BE2C (cell line): ENCODE results near the gene CLDN20.

Experiments used
- DNase-seq: peaks from one replicate; pipeline ENCODE4 v3.0.0-alpha.2; 2020
- H3K27me3 ChIP-seq: fragments of 250-450 bp; sonication (Bioruptor Pico); 2 replicates; pipeline ENCODE4 v1.5.1; 2020; ENCODE audit warnings: mild to moderate bottlenecking
- H3K36me3 ChIP-seq: fragments of 250-450 bp; sonication (Bioruptor Pico); 2 replicates; pipeline ENCODE4 v1.5.1; 2020; ENCODE audit warnings: mild to moderate bottlenecking
- H3K4me1 ChIP-seq: fragments of 250-450 bp; sonication (Bioruptor Pico); 2 replicates; pipeline ENCODE4 v1.5.1; 2020
- H3K4me3 ChIP-seq: 2 replicates; pipeline ENCODE4 v1.5.1; 2011; ENCODE audit warnings: low read depth, low read length
- H3K9me3 ChIP-seq: fragments of 250-450 bp; sonication (Bioruptor Pico); 2 replicates; pipeline ENCODE4 v1.5.1; 2020
- TF ChIP-seq, protein P1 (sequence below): IDR thresholded peaks from 2 replicates; pipeline ENCODE4 v1.5.1; 2012; ENCODE audit warnings: mild to moderate bottlenecking, low read depth, low read length

CLDN20 gene

DNA sequence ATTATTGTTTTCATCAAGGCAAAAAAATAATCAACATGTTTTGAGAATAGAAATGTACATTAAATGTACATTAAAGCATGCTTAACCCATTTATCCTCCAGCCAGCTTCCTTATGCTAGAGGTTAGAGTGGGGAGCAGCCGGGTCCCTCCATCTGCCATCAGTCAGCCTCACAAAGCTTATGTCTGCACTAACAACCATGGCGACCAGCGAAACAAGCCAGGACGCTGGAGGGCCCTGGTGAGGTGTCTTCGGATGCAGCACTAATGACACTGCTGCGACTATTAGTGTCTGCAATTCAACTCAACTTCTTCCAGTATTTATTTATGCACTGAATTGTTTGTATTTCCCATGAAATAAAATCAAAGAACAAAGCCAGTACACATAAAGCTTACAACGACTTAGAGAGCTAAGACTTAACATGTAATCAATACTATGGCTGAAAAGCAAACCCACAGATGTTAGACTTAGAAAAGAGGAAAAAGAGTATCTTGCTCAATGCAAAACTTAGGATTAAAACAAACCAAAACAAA, 6.8 kb downstream of the CLDN20 start:
- Histone ChIP-seq H3K36me3 (peaks cover 17% of the 10 kb centered on the region), H3K4me1 (peaks cover 48% of the 10 kb centered on the region), H3K27me3 (no peaks in the 10 kb centered on the region), H3K4me3 (no peak overlapping the region), H3K9me3 (no peaks in the 10 kb centered on the region)
- DNase-seq, result peak; percentile 30
- TF ChIP-seq, protein P1, sequence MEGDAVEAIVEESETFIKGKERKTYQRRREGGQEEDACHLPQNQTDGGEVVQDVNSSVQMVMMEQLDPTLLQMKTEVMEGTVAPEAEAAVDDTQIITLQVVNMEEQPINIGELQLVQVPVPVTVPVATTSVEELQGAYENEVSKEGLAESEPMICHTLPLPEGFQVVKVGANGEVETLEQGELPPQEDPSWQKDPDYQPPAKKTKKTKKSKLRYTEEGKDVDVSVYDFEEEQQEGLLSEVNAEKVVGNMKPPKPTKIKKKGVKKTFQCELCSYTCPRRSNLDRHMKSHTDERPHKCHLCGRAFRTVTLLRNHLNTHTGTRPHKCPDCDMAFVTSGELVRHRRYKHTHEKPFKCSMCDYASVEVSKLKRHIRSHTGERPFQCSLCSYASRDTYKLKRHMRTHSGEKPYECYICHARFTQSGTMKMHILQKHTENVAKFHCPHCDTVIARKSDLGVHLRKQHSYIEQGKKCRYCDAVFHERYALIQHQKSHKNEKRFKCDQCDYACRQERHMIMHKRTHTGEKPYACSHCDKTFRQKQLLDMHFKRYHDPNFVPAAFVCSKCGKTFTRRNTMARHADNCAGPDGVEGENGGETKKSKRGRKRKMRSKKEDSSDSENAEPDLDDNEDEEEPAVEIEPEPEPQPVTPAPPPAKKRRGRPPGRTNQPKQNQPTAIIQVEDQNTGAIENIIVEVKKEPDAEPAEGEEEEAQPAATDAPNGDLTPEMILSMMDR, result no peak

DNA sequence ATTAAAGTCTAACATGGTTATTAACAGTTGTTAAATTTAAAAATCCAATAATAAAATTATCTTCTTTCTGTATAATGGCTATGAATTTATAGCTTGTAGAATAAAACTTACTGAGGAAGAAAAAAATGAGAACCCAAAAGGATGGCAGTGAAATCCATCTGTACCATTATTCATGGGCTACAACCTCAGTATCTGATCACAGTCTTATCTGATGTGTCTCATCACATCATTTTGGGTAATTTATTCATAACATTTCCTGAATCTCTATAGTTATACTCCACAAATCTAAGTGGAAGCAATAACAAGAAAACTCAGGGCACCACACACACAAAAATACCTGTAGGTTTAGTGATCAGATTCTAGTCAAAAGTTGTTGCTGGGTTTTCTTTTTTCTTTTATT, 7.3 kb downstream of the CLDN20 start:
- H3K27me3 ChIP-seq, result no peaks in the 10 kb centered on the region
- peaks cover 52% of the 10 kb centered on the region for H3K4me1 ChIP-seq
- no peaks in the 10 kb centered on the region for H3K9me3 ChIP-seq
- H3K4me3 ChIP-seq, result no peak overlapping the region
- DNase-seq, result no peak
- peaks cover 16% of the 10 kb centered on the region for H3K36me3 ChIP-seq
- TF ChIP-seq, protein P1, result no peak

DNA sequence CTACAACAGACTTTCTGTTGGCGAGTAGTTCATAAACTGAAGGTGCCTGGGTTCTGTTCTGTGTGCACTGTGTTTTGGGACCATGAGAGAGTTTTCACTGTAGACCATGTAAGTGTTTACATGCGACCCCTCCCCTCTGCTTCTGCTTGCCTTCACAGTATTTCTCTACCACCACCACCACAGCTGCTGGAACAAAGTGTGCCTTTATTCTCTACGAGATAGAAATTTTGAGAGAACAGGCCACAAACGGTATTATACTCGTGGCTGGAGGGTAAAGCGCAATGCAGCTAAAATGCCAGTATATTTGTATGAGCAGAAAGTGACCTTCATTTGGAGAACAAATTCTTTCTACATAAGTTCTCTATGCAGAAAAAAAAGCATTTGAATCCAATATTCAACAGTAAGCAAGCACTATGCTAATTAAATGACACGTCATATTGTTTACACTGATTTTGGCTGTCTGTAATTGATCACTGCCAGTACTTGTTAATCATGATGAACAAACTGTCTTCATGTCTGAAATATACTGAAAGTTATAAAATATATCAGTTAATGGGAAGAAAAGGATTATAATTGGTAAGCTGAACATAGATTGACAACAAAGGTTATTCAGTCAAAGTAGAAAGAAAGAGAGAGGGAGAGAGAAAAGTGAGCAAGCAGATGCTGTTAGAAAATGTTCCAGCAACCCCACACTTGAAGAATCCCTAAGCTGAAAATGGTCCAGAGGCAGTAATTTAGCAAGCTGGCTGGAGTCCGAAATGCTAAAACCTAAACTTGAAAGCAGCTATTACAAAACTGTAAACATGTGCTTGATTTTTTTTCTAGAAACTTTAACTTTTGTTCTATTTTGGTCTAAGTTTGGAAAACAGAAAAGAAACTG, 8.8 kb downstream of the CLDN20 start:
- no peak overlapping the region for H3K4me3 ChIP-seq
- H3K4me1 ChIP-seq, result peaks cover 63% of the 10 kb centered on the region
- H3K9me3 ChIP-seq, result no peaks in the 10 kb centered on the region
- TF ChIP-seq, protein P1, result no peak
- H3K27me3 ChIP-seq, result no peaks in the 10 kb centered on the region
- DNase-seq, result no peak
- peaks cover 7% of the 10 kb centered on the region for H3K36me3 ChIP-seq

DNA sequence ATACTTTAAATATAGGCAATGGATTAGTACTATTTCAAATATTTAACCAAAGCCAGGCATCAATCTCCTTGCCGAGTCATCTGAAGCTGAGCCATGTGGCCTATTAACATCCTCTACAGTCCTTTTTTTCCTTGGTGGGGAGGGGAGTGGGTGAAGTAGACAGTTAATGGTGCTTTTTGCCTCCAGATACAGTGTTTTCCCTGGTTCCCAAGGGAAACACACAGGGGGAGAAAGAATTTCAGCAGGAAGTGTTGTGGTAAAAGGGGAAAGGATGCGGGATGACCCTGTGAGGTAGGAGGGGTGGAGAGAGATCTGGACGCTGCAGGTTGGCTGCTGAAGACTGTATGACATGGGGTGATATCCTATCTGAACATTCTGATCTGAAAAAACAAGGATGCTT, 9.6 kb downstream of the CLDN20 start:
- Histone ChIP-seq H3K9me3 (no peaks in the 10 kb centered on the region), H3K36me3 (peaks cover 7% of the 10 kb centered on the region), H3K4me3 (no peak overlapping the region), H3K4me1 (peaks cover 62% of the 10 kb centered on the region), H3K27me3 (no peaks in the 10 kb centered on the region)
- peak; percentile 82 for DNase-seq
- TF ChIP-seq, protein P1, result no peak

DNA sequence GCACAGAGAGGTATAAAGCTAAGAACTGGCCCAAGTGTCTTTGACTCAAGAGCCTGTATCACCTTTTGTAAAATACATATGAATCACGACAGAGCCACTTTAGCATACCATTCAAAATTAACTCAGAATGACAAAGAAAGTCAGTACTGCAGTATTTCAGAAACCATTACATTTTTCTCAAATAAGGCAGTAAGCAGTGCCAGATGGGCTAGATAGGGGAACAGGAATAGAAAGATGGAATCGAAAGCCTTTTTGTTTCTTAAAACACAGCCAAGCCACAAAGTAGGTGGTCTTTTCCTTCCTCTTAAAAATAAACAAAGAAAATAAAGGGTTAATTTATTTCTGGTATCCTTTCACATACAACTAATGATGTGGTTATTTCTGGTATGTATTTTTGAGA, 10.3 kb downstream of the CLDN20 start:
- Histone ChIP-seq H3K27me3 (no peaks in the 10 kb centered on the region), H3K9me3 (no peaks in the 10 kb centered on the region), H3K4me1 (peaks cover 61% of the 10 kb centered on the region), H3K36me3 (peaks cover 7% of the 10 kb centered on the region), H3K4me3 (no peak overlapping the region)
- no peak for DNase-seq
- TF ChIP-seq, protein P1, result no peak

DNA sequence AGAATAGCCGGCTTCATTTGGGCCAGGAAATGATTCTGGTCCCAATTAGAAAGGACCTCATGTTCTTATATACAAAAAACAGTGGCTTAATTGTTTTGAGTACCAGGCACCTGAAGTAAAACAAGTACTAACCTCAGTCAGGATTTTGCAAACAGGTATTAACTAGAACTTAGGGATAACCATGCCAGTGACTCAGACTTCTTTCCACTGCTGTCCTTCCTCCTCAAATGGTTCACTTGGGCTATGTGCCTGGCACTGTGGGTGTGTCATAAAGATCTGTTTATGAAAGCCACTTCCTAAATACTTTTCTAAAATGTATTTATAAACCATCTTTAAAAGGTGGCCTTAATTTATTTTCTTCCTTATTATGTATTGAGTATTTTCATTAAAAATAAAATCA, 10.7 kb downstream of the CLDN20 start:
- no peak overlapping the region for H3K4me3 ChIP-seq
- no peak for DNase-seq
- H3K36me3 ChIP-seq, result peaks cover 7% of the 10 kb centered on the region
- H3K9me3 ChIP-seq, result no peaks in the 10 kb centered on the region
- H3K4me1 ChIP-seq, result peaks cover 61% of the 10 kb centered on the region
- no peaks in the 10 kb centered on the region for H3K27me3 ChIP-seq
- TF ChIP-seq, protein P1, result no peak
